ENCODE measurements around the gene PCDHA1. TPM values are rescaled to one million over a fixed set of nuclear protein-coding genes. Genes with fewer than 3 reads are reported as not detected.

PCDHA1 gene
- total RNA-seq, 1 donor from 2014 or later: not detected

GRCh38 chr5:140855772-140856674 is 70.1 kb downstream of the PCDHA1 start, which contains the start of gene PCDHA10:
TSS of gene PCDHA10 (plus strand) at chr5:140855897. CDS start at chr5:140856049, 152 bp downstream.
- H3K4me3 ChIP-seq (ENCODE audit: low read depth, low read length): peak within 1 kb of the TSS; percentile 44
- TF ChIP-seq, protein P1, sequence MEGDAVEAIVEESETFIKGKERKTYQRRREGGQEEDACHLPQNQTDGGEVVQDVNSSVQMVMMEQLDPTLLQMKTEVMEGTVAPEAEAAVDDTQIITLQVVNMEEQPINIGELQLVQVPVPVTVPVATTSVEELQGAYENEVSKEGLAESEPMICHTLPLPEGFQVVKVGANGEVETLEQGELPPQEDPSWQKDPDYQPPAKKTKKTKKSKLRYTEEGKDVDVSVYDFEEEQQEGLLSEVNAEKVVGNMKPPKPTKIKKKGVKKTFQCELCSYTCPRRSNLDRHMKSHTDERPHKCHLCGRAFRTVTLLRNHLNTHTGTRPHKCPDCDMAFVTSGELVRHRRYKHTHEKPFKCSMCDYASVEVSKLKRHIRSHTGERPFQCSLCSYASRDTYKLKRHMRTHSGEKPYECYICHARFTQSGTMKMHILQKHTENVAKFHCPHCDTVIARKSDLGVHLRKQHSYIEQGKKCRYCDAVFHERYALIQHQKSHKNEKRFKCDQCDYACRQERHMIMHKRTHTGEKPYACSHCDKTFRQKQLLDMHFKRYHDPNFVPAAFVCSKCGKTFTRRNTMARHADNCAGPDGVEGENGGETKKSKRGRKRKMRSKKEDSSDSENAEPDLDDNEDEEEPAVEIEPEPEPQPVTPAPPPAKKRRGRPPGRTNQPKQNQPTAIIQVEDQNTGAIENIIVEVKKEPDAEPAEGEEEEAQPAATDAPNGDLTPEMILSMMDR (conservative IDR thresholded peaks at IDR 0.05; ENCODE audit: low read depth, low read length): peak; percentile 39
- DNase-seq (ENCODE audit: low read depth): no peak

DNA sequence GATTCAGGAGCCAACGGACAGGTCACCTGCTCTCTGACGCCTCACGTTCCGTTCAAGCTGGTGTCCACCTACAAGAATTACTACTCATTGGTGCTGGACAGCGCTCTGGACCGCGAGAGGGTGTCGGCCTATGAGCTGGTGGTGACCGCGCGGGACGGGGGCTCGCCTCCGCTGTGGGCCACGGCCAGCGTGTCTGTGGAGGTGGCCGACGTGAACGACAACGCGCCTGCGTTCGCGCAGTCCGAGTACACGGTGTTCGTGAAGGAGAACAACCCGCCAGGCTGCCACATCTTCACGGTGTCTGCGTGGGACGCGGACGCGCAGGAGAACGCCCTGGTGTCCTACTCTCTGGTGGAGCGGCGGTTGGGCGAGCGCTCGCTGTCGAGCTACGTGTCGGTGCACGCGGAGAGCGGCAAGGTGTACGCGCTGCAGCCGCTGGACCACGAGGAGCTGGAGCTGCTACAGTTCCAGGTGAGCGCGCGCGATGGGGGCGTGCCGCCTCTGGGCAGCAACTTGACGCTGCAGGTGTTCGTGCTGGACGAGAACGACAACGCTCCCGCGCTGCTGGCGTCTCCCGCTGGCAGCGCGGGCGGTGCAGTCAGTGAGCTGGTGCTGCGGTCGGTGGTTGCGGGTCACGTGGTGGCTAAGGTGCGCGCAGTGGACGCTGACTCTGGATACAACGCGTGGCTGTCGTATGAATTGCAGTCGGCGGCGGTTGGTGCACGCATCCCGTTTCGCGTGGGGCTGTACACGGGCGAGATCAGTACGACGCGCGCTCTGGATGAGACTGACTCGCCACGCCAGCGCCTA is 71.4 kb downstream of the PCDHA1 start:
- no peak for DNase-seq (ENCODE audit: low read depth)
- no peak overlapping the region for H3K4me3 ChIP-seq (ENCODE audit: low read depth, low read length)
- TF ChIP-seq, protein P1 (conservative IDR thresholded peaks at IDR 0.05; ENCODE audit: low read depth, low read length): no peak

GRCh38 chr5:140857987-140858240 is 72.0 kb downstream of the PCDHA1 start:
- H3K4me3 ChIP-seq (ENCODE audit: low read depth, low read length): no peak overlapping the region
- no peak for DNase-seq (ENCODE audit: low read depth)
- TF ChIP-seq, protein P1 (conservative IDR thresholded peaks at IDR 0.05; ENCODE audit: low read depth, low read length): no peak

DNA sequence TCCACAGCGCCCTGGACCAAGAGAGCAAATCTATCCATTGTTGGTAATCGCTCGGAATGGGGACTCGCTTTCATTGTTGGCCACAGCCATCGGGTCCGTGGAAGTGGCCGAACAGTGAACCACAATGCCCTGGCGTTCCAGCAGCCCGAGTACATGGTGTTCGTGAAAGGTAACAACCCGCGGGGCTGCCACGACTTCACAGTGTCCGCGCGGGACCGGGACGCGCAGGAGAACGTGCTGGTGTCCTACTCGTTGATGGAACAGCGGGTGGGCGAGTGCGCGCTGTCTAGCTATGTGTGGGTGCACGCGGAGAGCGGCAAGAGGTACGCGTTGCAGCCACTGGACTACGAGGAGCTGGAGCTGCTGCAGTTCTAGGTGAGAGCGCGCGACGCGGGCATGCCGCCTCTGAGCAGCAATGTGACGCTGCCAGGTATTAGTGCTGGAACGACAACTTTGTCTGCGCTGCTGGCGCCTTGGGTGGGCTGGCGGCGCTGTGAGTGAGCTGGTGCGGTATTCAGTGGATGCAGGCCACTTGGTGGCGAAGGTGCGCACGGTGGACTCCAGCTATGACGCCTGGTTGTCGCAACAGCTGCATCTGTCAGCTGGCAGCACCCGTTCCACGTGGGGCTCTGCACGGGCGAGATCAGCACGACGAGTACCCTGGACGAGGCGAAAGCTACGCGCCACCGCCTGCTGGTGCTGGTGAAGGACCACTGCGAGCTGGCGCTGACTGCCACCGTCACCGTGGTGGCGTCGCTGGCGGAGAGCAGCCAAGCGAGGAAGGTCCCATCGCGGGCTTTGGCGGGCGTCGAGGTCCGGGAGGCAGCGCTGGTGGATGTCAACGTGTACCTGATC is 76.7 kb downstream of the PCDHA1 start:
- no peak for DNase-seq (ENCODE audit: low read depth)
- no peak overlapping the region for H3K4me3 ChIP-seq (ENCODE audit: low read depth, low read length)
- TF ChIP-seq, protein P1 (conservative IDR thresholded peaks at IDR 0.05; ENCODE audit: low read depth, low read length): no peak

GRCh38 chr5:140868721-140869554 is 83.0 kb downstream of the PCDHA1 start, which contains the start of gene PCDHA11:
TSS of gene PCDHA11 (plus strand) at chr5:140868957. CDS start at chr5:140869104, 147 bp downstream.
- TF ChIP-seq, protein P1 (conservative IDR thresholded peaks at IDR 0.05; ENCODE audit: low read depth, low read length): peak; percentile 37
- H3K4me3 ChIP-seq (ENCODE audit: low read depth, low read length): peak within 1 kb of the TSS; percentile 45
- no peak for DNase-seq (ENCODE audit: low read depth)

GRCh38 chr5:140869555-140869886 is 83.6 kb downstream of the PCDHA1 start:
- no peak for DNase-seq (ENCODE audit: low read depth)
- peak overlapping the region; percentile 45 for H3K4me3 ChIP-seq (ENCODE audit: low read depth, low read length)
- TF ChIP-seq, protein P1 (conservative IDR thresholded peaks at IDR 0.05; ENCODE audit: low read depth, low read length): peak; percentile 41
